HG03521 (cell line): ENCODE results near the gene DKK3.

Experiments
- ATAC-seq: cut with Tn5 transposase; IDR thresholded peaks from one replicate; pipeline ENCODE4 v1.9.1; 2021; ENCODE audit warnings: mild to moderate bottlenecking, moderate library complexity; ENCODE audit not compliant: unreplicated experiment

DKK3 gene

DNA sequence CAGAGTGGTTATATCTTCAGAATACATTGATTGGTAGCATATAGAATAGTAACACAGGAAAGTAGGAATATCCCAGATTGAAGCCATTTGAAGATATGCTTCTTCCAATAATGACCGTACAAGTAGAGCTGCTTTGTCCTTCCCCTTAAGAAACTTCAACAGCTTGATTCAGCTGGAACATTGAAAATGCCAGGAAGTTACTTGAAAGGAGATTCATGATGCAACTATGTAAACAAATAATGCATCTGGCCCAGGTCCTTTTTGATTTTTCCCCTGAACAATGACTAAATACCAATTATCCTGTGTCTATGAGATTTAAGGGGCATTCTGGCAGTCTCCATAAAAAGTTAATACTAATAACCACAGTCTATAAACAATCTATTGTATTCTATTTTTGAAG, 3.0 kb downstream of the DKK3 start:
- no peak for ATAC-seq

GRCh38 chr11:12005061-12005460, 3.4 kb downstream of the DKK3 start:
- ATAC-seq, result no peak

DNA sequence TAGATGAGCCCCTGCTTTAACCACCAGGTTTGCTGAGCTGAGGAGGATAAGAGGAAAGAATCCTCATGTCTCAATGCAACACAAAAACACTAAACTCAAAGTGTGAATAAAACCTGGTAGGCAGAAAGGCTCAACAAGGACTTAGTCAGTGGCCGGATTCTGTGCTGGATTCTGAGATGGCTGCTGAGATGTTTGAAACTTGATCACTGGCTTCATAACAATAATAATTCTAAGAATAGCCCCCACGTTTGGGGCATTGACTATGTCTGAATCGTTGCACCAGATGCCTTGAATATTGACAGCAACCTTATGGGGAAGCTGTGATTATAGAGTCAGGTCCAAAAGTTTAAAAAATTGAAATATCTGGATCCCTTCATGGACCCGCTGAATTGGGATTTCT, 4.6 kb downstream of the DKK3 start:
- no peak for ATAC-seq

DNA sequence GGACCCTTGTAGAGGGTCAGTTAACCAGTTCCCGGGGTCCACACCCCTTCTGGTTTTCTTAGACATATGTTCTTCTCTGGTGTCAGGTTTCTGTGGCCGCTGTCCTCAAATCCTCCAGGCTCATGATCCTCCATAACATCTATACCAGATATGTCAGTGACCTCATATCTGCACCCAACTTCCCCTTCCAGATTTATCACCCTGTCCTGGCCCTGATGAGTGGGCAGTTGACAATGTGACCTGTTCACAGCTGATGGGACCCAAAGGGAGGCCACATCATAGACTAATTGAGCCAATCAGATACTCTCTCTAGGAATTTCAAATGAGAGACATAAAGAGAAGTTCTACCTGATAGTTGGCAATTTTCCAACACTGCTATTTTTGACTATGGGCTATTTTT, 5.1 kb downstream of the DKK3 start:
- ATAC-seq, result no peak

GRCh38 chr11:12001186-12001585, 7.2 kb downstream of the DKK3 start:
- ATAC-seq, result no peak

DNA sequence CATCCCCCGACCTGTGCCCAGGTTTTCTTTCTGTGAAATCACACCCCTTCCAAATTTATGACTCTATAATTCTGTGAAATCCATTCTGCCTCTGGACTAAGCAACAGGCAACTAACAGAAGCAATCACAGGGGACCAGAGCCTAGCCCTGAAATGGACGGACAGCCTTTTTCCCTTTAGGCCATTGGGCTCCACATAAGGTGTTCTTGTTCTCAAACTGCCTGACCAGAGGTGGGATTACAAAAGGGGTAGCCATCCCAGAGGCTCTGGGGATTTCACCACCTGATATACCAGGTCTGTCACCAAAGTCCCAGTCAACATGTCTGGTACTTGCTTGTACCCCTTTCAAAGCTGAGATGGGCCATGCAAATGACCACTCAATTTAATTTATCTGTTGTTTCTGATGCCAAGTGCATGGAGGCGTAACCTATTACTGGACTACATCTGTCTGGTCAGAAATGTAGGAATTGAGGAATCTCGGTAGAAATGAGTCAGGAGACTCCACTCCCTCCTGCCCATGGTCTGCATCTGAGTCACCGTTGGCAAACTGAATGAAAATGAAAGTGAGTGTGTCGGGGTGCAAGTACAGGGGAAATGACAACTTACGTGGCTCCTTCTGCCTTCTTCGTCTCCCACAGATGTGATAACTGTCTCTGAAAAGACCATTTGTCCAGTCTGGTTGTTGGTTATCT, 10.2 kb downstream of the DKK3 start:
- no peak for ATAC-seq

DNA sequence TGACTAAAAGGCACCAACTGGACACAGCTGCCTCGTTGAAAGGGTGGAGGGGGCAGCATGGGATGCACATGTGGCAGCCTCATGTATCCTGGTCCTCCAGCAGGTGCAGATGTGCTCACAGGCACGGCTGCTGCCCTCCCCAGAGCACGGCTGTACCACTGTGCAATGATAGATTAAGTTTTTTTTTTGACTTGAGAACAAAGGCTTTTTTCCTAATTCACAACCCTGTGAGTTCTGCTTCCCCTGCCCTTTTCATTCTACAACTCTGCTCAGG, 11.4 kb downstream of the DKK3 start:
- ATAC-seq, result no peak

- no peak for ATAC-seq
These were observed 11.9 kb downstream of the DKK3 start for GRCh38 chr11:11996321-11997048.

DNA sequence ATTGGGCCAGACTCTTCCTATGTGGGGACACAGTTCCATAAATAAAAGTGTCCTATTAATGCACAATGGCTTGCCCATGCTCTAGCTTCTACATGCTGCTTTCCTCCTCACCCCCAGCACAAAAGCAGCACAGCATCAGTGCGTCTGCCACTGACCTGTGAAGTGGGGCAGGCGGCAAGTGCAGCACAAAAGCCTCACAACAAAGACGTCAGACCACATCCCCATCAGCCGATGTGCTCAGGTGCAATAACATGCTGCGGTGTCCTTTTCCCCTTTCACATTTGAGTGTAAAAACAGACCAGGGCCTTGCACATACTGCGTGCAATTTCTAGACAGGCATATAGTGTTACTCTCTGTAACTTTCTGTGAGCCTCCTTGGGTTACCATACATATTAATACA, 12.8 kb downstream of the DKK3 start:
- no peak for ATAC-seq

DNA sequence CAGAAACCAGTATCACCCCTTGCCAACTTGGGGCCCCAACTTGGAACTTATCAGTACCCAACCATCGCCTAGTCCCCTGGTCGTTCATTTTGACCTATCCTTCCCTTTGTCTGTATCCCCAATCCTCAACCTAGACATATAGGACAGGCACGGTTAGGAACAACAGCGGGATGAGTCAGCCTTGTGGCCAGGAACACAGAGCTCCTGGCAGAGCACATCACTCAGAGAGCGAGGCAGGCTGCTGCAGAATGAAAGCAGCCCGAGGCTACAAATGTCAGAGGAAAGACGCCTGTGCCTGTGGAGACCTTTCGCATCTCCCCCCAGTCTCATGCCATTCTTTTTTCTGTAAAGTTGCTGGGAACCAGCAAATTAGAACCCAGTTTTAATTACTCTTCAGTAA, 14.6 kb downstream of the DKK3 start:
- no peak for ATAC-seq

DNA sequence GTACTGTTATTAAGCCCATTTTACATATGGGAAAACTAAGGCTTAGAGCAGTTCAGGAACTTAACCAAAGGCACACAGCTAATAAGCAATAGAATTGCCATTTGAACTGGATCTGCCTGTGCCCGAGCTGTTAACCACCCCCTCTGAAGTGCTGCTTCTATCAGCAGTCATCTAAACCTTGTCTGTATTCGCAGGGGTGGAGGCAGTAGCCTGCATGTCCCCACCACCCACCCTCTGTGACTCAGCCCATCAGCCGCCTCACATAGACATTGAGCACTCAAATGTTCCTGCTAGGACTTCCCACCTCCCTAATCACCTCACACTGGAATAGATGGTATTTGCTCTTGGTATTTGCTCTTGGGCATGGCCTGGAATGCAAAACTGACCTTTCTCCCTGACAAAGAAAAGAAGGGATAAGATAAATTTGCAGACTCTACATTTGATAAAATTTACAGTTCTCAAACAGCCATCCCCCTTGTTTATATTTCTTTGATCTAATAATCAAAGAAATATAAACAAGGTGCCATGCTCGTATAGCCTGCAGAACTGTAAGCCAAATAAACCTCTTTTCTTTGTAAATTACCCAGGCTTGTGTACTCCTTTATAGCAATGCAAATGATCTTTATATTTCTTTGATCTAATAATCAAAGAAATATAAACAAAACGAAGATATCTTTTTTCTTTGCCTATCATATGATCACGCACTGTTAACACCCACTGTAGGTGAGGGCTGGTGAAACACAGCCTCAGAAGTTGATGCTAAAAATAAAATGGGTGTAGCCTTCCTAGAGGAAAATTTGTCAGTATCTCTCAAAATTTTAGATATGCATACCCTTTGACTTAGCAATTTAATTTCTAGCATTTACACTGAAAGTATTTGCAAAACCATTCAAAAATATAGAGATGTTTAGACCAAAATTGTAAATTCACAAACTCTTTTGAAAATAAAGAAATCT, 15.9 kb downstream of the DKK3 start:
- ATAC-seq, result no peak

DNA sequence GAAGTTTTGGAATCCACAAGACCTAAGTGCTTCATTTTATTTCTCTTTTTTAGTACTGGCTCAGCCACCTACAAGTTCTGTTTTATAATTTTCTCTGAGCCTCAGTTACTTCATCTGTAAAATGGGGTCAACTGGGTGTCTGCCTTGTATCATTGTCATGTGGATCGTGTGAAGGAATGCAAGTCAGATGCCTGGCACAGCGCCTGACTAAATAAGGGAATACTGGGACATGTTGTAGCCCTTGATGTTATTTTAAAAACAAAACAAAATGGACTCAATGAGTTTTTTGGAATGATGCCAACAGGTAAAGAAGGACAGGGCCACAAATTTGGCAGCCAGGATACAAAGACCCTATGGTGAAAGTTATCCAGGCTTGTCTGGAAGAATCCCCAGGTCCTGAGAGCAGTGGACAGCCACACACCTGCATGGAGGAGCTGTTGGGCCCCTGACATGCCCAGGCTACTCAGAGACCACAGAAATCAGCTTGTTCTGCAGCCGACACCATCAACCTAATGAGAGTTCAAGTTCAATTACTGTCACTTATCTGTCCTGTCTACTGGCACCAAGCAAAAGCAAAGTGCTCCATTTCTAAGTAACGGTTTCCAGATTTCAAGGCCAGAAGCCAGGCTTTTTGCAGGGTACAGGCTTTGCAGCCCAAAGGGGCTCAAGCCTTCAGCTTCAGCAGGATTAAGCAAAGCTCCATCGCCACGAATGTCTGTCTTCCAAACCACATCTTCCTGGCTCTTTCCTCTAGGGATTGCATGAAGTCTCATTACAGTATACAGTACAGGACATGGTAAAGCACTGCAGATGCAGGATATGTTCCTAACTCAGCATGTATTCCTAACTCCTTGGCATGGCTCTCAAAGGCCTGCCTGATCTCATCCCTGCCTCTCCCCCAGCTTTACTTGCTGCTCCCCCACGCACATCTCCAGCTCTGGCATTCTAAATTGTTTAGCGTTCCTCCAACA, 18.4 kb downstream of the DKK3 start:
- no peak for ATAC-seq

DNA sequence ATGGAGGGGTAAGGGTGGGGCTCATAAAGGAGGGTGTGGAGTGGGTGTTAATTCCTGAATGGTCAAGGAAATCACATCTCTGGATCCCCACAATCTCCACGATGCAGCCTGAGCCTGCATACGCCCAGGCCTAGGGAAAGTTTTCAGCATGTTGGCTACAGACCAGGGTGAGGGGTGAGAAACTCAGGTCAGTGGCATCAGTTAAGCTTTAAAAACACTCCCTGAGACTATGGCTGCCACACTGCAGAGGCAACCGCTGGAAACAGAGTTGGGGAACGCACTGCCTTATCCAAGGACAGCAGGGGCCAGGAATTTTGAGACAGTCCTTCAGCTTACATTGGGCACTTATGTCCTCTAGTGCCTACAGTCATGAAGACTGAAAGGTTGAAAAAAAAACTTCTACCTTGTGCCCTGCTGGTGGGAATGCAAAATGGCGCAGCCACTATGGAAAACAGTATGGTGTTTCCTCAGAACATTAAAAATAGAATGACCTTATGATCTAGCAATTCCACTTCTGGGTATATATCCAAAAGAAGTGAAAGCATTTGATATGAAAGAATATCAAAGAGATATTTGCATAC, 19.7 kb downstream of the DKK3 start:
- no peak for ATAC-seq

- ATAC-seq, result no peak
These were observed 20.3 kb downstream of the DKK3 start for GRCh38 chr11:11988099-11988651.

- ATAC-seq, result no peak
These were observed 20.9 kb downstream of the DKK3 start for GRCh38 chr11:11987503-11988022.

GRCh38 chr11:11985954-11986949, 22.2 kb downstream of the DKK3 start:
- ATAC-seq, result no peak

DNA sequence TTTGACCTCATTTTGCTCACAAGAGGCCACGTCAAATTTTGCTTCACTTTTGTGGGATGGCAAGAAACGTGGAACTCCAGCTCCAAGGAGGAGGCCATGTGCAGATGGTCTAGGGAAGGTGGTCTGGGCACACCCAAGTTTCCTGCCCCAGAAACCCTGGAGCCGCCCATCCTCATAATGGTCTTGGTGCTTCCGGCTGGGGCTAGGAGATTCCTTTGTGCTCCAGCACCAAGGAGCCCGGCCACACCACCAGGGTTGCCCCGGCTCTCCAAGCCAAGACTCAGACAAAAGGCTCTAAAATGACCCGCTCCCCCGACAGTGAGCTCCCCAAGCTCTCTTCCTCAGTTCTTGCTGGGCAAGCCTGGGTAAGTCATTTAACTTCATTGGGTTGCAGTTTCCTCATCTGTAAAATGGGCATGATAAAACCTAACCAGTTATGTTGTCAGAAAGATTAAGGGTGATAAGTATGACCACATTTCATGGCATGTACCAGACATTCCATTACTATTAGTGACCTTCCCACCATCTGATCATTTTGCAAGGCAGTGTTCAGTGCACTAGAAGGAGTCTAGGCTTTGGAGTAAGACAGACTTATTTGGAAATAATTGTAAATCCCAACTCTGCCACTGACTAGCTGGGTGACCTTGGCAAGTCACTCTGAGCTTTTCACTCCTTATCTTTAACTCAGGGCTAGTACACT, 23.3 kb downstream of the DKK3 start:
- ATAC-seq, result no peak

GRCh38 chr11:11984563-11984962, 23.9 kb downstream of the DKK3 start:
- ATAC-seq, result no peak
